Measurements from ENCODE around the gene PTPRN2. TPM values are rescaled to one million over a fixed set of nuclear protein-coding genes. Genes with fewer than 3 reads are reported as not detected.

The PTPRN2 gene
- total and polyA plus RNA-seq, 2 of the 13 experiments (the other 11 are each of a cell fraction or from before 2014, with no cell fraction given): 2.5 to 24.2 TPM

DNA sequence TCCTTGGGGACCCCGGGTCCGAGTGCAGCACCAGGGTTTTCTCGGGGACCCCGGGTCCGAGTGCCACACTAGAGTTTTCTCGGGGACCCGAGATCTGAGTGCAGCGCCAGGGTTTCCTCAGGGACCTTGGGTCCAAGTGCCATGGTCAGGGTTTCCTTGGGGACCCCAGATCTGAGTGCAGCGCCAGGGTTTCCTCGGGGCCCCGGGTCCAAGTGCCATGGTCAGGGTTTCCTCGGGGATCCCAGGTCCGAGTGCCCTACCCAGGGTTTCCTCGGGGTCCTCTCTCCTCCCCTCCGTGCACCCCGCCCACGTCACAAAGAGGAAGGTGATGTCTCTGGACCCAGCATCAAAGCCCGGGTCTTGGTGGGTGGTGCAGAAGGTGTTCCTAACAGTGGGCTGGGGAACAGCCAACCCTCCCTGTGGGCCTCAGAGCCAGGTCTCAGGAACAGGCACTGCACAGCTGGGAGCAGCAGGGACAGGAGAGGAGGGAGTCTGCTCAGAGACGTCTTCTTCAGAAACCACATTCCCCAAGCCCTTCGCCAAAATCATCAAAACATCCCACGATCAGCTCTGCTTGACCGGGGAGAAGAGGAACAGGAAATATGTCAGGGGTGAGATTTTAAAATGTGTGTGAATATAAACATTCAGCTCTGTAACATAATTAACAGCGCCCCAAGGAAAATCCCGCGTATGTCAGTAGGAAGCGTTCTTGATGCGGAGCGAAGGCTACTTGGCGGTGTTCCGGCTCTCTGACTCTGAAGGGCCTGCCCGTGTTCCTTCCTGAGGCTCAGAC lies 710.1 kb downstream of the PTPRN2 start:
- CTCF ChIA-PET (ENCODE audit: low intra/inter-chr PET ratio, low total read pairs): no interaction called here
- H3K4me2 ChIP-seq (ENCODE audit: low read depth, low read length): no peak overlapping the region
- no peak for ATAC-seq
- no peak overlapping the region for H3K27ac ChIP-seq (ENCODE audit: extremely low read length, insufficient read depth, low read length)
- POLR2A ChIA-PET: no interaction called here
- H3K9me3 ChIP-seq (ENCODE audit: low read length): peaks cover 3% of the 10 kb centered on the region; the same call in 1 of the 2 replicates
- H3K4me1 ChIP-seq (ENCODE audit: insufficient read depth, low read length): no peaks in the 10 kb centered on the region
- no peak for FAIRE-seq
- no peak for DNase-seq (ENCODE audit: low spot score)
- peaks cover 2 to 5% of the 10 kb centered on the region in 2 experiments; a peak in 3 of 5 replicates for H3K27me3 ChIP-seq (ENCODE audit: control insufficient read depth in 1 of 2, insufficient read depth in 2 of 2, low read length in 2 of 2)
- no TSS peak for BruUV-seq (replicated peaks)
- intact Hi-C loops (cut with micrococcal nuclease; ENCODE audit: unreplicated experiment): no loop called here
- WGBS (ENCODE audit: low lambda C conversion rate): 63% methylated on average over 18 of the region's 31 CpGs
- H4K20me1 ChIP-seq (ENCODE audit: insufficient read depth, low read length): peaks cover 10% of the 10 kb centered on the region; the same call in 1 of the 2 replicates
- in situ Hi-C loops (cut with HindIII; ENCODE audit: extremely low pct_ligation_motif_present, low pct_unique_long_range_greater_than_20kb): loop anchor here (10.0 kb wide), 1 partner anchor 453 kb away; no protein-coding TSS in a partner anchor
- H3K36me3 ChIP-seq (replicated peaks in 1 of 2; ENCODE audit: control insufficient read depth in 1 of 2, insufficient read depth in 2 of 2, low read length in 2 of 2): no peaks in the 10 kb centered on the region
- H2AFZ ChIP-seq (ENCODE audit: low read length): no peak overlapping the region
- H3K79me2 ChIP-seq (ENCODE audit: insufficient read depth, low read length): no peaks in the 10 kb centered on the region
- no peak overlapping the region for H3K4me3 ChIP-seq (replicated peaks in 1 of 3; ENCODE audit: insufficient read depth in 1 of 3, low read depth in 2 of 3, low read length in 3 of 3)
- H3K9ac ChIP-seq (ENCODE audit: insufficient read depth, low read depth, low read length): no peak overlapping the region
- TF ChIP-seq GTF3A (CRISPR knock-in tag; conservative IDR thresholded peaks at IDR 0.05) (no peak), ZNF121 (CRISPR knock-in tag; IDR thresholded peaks at IDR 0.05) (no peak), POGZ (CRISPR knock-in tag; IDR thresholded peaks at IDR 0.05) (no peak), ADNP (CRISPR knock-in tag; IDR thresholded peaks at IDR 0.05) (no peak), SNAPC2 (CRISPR knock-in tag; IDR thresholded peaks at IDR 0.05) (no peak), ATRX (CRISPR knock-in tag; IDR thresholded peaks at IDR 0.05; ENCODE audit: borderline replicate concordance) (no peak), ZNF878 (CRISPR knock-in tag; IDR thresholded peaks at IDR 0.05) (no peak), MAF1 (CRISPR knock-in tag; IDR thresholded peaks at IDR 0.05; ENCODE audit: borderline replicate concordance) (no peak), FLYWCH1 (CRISPR knock-in tag; IDR thresholded peaks at IDR 0.05) (no peak), ZNF232 (CRISPR knock-in tag; IDR thresholded peaks at IDR 0.05; ENCODE audit: borderline replicate concordance) (no peak)
- TF ChIP-seq, protein P1, sequence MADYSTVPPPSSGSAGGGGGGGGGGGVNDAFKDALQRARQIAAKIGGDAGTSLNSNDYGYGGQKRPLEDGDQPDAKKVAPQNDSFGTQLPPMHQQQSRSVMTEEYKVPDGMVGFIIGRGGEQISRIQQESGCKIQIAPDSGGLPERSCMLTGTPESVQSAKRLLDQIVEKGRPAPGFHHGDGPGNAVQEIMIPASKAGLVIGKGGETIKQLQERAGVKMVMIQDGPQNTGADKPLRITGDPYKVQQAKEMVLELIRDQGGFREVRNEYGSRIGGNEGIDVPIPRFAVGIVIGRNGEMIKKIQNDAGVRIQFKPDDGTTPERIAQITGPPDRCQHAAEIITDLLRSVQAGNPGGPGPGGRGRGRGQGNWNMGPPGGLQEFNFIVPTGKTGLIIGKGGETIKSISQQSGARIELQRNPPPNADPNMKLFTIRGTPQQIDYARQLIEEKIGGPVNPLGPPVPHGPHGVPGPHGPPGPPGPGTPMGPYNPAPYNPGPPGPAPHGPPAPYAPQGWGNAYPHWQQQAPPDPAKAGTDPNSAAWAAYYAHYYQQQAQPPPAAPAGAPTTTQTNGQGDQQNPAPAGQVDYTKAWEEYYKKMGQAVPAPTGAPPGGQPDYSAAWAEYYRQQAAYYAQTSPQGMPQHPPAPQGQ (CRISPR knock-in tag; IDR thresholded peaks at IDR 0.05; ENCODE audit: borderline replicate concordance): no peak
- TF ChIP-seq, protein P2, sequence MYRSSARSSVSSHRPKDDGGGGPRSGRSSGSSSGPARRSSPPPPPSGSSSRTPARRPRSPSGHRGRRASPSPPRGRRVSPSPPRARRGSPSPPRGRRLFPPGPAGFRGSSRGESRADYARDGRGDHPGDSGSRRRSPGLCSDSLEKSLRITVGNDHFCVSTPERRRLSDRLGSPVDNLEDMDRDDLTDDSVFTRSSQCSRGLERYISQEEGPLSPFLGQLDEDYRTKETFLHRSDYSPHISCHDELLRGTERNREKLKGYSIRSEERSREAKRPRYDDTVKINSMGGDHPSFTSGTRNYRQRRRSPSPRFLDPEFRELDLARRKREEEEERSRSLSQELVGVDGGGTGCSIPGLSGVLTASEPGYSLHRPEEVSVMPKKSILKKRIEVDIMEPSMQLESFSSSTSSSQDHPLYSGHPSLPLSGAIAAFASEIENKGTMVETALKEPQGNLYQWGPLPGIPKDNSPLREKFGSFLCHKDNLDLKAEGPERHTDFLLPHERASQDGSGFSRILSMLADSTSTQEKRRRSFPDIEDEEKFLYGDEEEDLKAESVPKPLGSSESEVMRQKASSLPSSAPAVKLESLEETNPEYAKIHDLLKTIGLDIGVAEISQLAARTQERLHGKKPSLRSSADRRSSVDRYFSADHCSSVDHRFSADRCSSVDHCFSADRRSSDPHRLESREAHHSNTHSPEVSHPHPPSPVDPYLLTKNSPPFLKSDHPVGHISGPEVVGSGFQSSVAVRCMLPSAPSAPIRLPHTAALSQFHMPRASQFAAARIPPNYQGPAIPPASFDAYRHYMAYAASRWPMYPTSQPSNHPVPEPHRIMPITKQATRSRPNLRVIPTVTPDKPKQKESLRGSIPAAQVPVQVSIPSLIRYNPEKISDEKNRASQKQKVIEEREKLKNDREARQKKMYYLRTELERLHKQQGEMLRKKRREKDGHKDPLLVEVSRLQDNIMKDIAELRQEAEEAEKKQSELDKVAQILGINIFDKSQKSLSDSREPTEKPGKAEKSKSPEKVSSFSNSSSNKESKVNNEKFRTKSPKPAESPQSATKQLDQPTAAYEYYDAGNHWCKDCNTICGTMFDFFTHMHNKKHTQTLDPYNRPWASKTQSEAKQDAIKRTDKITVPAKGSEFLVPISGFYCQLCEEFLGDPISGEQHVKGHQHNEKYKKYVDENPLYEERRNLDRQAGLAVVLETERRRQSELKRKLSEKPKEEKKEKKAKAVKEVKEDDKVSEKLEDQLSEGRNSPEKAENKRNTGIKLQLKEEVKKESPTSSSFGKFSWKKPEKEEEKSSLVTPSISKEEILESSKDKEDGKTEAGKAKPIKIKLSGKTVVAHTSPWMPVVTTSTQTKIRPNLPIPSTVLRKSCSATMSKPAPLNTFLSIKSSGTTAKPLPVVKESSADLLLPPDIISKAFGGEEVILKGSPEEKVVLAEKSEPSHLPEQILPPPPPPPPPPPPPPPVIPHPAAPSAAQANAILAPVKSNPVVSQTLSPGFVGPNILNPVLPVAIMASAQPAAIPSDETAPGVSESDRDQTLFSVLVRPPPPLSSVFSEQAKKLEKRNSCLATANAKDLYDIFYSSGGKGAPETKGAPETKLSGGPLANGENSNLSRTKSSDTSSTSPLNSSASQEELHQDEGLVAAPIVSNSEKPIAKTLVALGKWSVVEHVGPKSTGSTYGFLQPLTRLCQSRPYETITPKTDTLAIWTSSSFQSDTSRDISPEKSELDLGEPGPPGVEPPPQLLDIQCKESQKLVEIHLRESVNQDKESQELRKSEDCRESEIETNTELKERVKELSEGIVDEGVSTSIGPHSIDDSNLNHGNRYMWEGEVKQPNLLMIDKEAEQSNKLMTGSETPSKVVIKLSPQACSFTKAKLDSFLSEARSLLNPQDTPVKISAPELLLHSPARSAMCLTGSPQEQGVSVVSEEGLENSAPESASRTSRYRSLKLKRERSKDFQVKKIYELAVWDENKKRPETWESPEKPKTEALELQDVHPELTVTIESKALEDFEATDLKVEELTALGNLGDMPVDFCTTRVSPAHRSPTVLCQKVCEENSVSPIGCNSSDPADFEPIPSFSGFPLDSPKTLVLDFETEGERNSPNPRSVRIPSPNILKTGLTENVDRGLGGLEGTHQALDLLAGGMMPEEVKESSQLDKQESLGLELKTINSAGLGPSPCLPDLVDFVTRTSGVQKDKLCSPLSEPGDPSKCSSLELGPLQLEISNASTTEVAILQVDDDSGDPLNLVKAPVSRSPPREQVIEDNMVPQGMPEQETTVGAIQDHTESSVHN (CRISPR knock-in tag; IDR thresholded peaks at IDR 0.05): no peak
- TF ChIP-seq, protein P3, sequence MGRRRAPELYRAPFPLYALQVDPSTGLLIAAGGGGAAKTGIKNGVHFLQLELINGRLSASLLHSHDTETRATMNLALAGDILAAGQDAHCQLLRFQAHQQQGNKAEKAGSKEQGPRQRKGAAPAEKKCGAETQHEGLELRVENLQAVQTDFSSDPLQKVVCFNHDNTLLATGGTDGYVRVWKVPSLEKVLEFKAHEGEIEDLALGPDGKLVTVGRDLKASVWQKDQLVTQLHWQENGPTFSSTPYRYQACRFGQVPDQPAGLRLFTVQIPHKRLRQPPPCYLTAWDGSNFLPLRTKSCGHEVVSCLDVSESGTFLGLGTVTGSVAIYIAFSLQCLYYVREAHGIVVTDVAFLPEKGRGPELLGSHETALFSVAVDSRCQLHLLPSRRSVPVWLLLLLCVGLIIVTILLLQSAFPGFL (CRISPR knock-in tag; IDR thresholded peaks at IDR 0.05): no peak
